GM23338 (cell line): ENCODE measurements around the gene GET3.

Experiments
- CREB1 ChIP-seq: fragments of 250-450 bp; sonication (Bioruptor Pico); IDR thresholded peaks from 2 replicates; pipeline ENCODE4 v1.5.0; 2020; ENCODE audit warnings: low read depth, mild to moderate bottlenecking, moderate library complexity
- EZH2 ChIP-seq: fragments of 200-600 bp; sonication (generic); IDR thresholded peaks from one replicate; pipeline ENCODE4 v1.8.0; 2017; ENCODE audit warnings: antibody characterized with exemption, mild to moderate bottlenecking, low read depth; ENCODE audit not compliant: unreplicated experiment
- EZH2phosphoT487 ChIP-seq: fragments of 200-600 bp; sonication (generic); IDR thresholded peaks from one replicate; pipeline ENCODE4 v1.8.1; 2018; ENCODE audit warnings: antibody characterized with exemption; ENCODE audit not compliant: unreplicated experiment
- JUNB ChIP-seq: IDR thresholded peaks from one replicate; pipeline ENCODE4 v1.6.1; 2016; ENCODE audit warnings: antibody characterized with exemption; ENCODE audit not compliant: unreplicated experiment
- NANOG ChIP-seq: IDR thresholded peaks from 2 replicates; pipeline ENCODE4 v1.6.1; 2016; ENCODE audit warnings: antibody characterized with exemption, borderline replicate concordance
- POLR2AphosphoS5 ChIP-seq: IDR thresholded peaks from 2 replicates; pipeline ENCODE4 v1.6.1; 2016; ENCODE audit warnings: antibody characterized with exemption, low read depth
- REST ChIP-seq: IDR thresholded peaks from one replicate; pipeline ENCODE4 v1.6.1; 2018; ENCODE audit warnings: antibody characterized with exemption; ENCODE audit not compliant: unreplicated experiment
- STAT1 ChIP-seq: IDR thresholded peaks from one replicate; pipeline ENCODE4 v1.6.1; 2016; ENCODE audit warnings: antibody characterized with exemption; ENCODE audit not compliant: unreplicated experiment
- ZNF114 ChIP-seq: fragments of 250-450 bp; sonication (Bioruptor Pico); IDR thresholded peaks from 2 replicates; pipeline ENCODE4 v1.5.0; 2020; ENCODE audit warnings: mild to moderate bottlenecking, moderate library complexity
- ZNF331 ChIP-seq: fragments of 250-450 bp; sonication (Bioruptor Pico); IDR thresholded peaks from 2 replicates; pipeline ENCODE4 v1.5.0; 2020; ENCODE audit warnings: low read depth, mild to moderate bottlenecking, moderate library complexity
- TF ChIP-seq, protein P1 (sequence below), 2 experiments: fragments of 200-600 bp in 1 of 2; sonication (generic) in 1 of 2; conservative IDR thresholded peaks; 2 replicates each; pipeline versions ENCODE4 v1.5.1 to v1.6.1; 2016 to 2017; ENCODE audit warnings: antibody characterized with exemption in 2 of 2, low read depth in 2 of 2, mild to moderate bottlenecking in 2 of 2, moderate library complexity in 1 of 2
- TF ChIP-seq, protein P2 (sequence below): IDR thresholded peaks from 2 replicates; pipeline ENCODE4 v1.6.1; 2016; ENCODE audit warnings: antibody characterized with exemption

DNA sequence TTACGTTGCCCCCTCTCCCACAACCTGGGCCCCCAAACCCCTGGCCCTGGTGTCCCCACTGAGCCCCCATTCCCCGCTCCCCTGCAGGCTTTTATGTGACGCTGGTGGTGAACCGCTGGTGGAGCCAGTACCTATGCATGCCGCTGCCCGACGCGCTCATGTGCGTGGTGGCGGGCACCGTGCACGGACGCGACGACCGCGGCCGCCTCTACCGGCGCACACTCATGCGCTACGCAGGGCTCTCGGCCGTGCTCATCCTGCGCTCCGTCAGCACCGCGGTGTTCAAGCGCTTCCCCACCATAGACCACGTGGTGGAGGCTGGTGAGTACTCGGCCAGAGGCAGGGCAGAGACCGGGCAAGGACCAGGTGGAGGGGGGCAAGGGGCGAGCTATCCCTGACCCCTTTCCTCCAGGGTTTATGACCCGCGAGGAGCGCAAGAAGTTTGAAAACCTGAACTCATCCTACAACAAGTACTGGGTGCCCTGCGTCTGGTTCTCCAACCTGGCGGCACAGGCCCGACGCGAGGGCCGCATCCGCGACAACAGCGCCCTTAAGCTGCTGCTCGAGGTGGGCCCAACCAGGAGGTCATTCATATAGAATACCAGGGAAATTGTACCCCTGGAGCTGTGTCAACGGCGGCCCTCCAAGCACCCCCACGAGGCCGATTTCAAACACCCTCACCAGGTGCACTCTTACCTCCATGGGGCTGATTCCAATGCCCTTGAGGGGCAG, 17.3 kb downstream of the GET3 start:
- TF ChIP-seq, protein P1, sequence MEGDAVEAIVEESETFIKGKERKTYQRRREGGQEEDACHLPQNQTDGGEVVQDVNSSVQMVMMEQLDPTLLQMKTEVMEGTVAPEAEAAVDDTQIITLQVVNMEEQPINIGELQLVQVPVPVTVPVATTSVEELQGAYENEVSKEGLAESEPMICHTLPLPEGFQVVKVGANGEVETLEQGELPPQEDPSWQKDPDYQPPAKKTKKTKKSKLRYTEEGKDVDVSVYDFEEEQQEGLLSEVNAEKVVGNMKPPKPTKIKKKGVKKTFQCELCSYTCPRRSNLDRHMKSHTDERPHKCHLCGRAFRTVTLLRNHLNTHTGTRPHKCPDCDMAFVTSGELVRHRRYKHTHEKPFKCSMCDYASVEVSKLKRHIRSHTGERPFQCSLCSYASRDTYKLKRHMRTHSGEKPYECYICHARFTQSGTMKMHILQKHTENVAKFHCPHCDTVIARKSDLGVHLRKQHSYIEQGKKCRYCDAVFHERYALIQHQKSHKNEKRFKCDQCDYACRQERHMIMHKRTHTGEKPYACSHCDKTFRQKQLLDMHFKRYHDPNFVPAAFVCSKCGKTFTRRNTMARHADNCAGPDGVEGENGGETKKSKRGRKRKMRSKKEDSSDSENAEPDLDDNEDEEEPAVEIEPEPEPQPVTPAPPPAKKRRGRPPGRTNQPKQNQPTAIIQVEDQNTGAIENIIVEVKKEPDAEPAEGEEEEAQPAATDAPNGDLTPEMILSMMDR (conservative IDR thresholded peaks at IDR 0.05; ENCODE audit: low read depth in 2 of 2): no peak
- TF ChIP-seq EZH2: no peak
- no peak for TF ChIP-seq NANOG
- TF ChIP-seq EZH2phosphoT487: no peak
- no peak for TF ChIP-seq POLR2AphosphoS5
- no peak for TF ChIP-seq REST
- TF ChIP-seq, protein P2, sequence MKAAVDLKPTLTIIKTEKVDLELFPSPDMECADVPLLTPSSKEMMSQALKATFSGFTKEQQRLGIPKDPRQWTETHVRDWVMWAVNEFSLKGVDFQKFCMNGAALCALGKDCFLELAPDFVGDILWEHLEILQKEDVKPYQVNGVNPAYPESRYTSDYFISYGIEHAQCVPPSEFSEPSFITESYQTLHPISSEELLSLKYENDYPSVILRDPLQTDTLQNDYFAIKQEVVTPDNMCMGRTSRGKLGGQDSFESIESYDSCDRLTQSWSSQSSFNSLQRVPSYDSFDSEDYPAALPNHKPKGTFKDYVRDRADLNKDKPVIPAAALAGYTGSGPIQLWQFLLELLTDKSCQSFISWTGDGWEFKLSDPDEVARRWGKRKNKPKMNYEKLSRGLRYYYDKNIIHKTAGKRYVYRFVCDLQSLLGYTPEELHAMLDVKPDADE: no peak
- TF ChIP-seq CREB1: no peak
- TF ChIP-seq ZNF114 (CRISPR knock-in tag): no peak
- TF ChIP-seq ZNF331 (CRISPR knock-in tag): no peak
- no peak for TF ChIP-seq JUNB
- no peak for TF ChIP-seq STAT1
